ENCODE measurements around the gene CBLC.
"Not testable (repeated sequence)": the region's sequence is repeated elsewhere in the genome, so short reads cannot be mapped to it uniquely, and the experiment has no call there.

GRCh38 chr19:44832875-44833274 is 55.2 kb downstream of the CBLC start:
- TF ChIP-seq CTCF (IDR thresholded peaks at IDR 0.05; ENCODE audit: insufficient read depth, low read length, poor library complexity, severe bottlenecking); EZH2phosphoT487 (conservative IDR thresholded peaks at IDR 0.05; ENCODE audit: low read length): not testable (repeated sequence)

All from SU-DHL-6 (cell line).